Stimulated activated CD4-positive, alpha-beta T cell treated with anti-CD3 and anti-CD28 coated beads, Interleukin-1b, Interleukin-23, amount 100 ng/mL, for 4 hours (primary cell): Measurements from ENCODE around the gene KLK11.

Source experiments
- DNase-seq, 2 donors: peaks; one replicate each; pipeline ENCODE4 v3.0.0-alpha.2; 2020; ENCODE audit warnings: low read depth in 2 of 2

KLK11 gene

DNA sequence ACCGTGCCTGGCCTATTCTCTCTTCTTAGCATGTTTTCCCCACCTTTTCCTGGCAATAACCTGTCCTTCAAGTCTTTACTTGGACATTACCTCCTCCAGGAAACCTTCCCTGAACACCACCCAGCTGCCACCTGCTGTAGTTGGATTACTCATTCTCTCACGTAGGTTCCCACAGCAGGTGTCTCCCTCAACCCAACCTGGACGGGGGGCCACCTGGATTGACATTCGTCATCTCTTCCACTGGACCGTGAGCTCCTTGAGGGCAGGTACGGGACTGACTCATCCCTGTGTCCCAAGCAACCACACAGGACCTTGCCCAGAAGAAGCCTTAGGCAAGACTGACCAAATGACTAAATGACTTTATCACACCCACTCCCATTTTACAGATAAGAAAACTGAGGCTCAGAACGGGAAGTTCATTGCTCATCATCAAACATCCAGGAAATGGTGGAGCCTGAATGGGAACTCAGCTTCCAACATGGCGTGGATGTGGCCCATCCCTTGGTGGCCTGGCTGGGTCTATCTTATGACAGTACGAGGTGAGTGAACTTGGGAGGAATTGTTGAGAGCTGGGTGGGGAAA lies 53.5 kb downstream of the KLK11 start:
- no peak for DNase-seq
